ENCODE results near the gene COL5A2. TPM values are rescaled to one million over a fixed set of nuclear protein-coding genes. Genes with fewer than 3 reads are reported as not detected.
A peak's percentile ranks its signal among the peaks of the same experiment; 100 is the strongest.

Gene COL5A2
- total RNA-seq, 4 donors from 2014 or later: 34.7 to 60.4 (median 51.4) TPM

DNA sequence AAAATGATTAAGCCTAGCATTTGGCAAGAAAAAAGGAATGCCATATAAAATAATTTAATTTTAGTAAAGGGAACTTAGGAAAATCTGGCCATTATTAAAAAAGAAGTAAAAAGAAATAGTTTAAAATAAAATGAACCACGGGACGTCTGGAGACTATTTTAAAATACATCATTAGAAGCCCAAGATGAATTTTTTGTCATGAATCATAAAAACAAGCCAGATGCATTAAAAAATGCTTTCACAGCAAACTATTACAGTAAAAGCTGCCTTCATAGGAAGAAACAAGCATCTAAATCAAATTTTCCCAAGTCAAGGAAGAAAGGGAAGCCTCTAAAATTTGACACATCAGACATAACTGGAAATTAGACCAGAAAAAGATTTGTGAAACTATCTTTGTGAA is 33.0 kb downstream of the COL5A2 start:
- Histone ChIP-seq H3K4me3 (no peak overlapping the region), H3K27ac (peak overlapping the region in 1 of 4 donors; percentile 25), H3K27me3 (no peaks in the 10 kb centered on the region), H3K4me1 (peaks cover 0 to 55% (median 20%) of the 10 kb centered on the region in 4 donors), H3K9me3 (no peaks in the 10 kb centered on the region), H3K36me3 (no peaks in the 10 kb centered on the region)
- no peak for TF ChIP-seq EP300 (IDR thresholded peaks at IDR 0.05)
- TF ChIP-seq, protein P1, sequence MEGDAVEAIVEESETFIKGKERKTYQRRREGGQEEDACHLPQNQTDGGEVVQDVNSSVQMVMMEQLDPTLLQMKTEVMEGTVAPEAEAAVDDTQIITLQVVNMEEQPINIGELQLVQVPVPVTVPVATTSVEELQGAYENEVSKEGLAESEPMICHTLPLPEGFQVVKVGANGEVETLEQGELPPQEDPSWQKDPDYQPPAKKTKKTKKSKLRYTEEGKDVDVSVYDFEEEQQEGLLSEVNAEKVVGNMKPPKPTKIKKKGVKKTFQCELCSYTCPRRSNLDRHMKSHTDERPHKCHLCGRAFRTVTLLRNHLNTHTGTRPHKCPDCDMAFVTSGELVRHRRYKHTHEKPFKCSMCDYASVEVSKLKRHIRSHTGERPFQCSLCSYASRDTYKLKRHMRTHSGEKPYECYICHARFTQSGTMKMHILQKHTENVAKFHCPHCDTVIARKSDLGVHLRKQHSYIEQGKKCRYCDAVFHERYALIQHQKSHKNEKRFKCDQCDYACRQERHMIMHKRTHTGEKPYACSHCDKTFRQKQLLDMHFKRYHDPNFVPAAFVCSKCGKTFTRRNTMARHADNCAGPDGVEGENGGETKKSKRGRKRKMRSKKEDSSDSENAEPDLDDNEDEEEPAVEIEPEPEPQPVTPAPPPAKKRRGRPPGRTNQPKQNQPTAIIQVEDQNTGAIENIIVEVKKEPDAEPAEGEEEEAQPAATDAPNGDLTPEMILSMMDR (IDR thresholded peaks at IDR 0.05): no peak
- no peak for TF ChIP-seq POLR2A (IDR thresholded peaks at IDR 0.05)
- DNase-seq (ENCODE audit: low spot score in 2 of 2): no peak
- WGBS, 2 donors: 6 to 13% methylated on average over 2 of the region's 2 CpGs

DNA sequence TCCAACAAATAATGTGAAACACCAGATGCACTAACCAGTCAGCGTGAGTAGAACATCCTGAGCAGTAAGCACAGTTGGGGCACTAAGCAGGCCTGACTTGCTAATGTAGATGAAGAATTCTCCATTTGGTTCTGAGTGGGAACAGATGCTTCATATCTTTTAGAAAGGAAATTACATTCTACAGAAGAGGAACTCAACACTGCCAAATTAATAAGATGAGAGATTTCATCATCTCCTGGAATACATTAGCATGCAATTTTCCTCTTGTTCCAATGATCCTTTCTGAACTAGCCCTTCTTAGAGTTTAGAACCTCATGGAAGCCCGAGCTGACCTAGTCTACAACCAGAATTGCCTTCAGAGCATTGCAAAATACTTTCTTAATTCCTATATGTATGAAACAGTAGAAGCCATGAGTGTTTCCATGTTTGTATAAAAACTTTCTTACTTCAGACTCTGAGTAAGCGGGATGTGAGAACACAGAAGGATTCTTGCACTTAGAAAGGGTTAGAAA is 34.8 kb downstream of the COL5A2 start:
- Histone ChIP-seq H3K36me3 (no peaks in the 10 kb centered on the region), H3K9me3 (no peaks in the 10 kb centered on the region), H3K27ac (peak overlapping the region in 1 of 4 donors; percentile 10), H3K4me3 (no peak overlapping the region), H3K27me3 (no peaks in the 10 kb centered on the region), H3K4me1 (peaks cover 0 to 37% (median 13%) of the 10 kb centered on the region in 4 donors)
- TF ChIP-seq EP300 (IDR thresholded peaks at IDR 0.05) (no peak), POLR2A (IDR thresholded peaks at IDR 0.05) (no peak)
- TF ChIP-seq, protein P1 (IDR thresholded peaks at IDR 0.05): no peak
- WGBS, 2 donors: 87 to 89% methylated on average over 3 of the region's 3 CpGs
- DNase-seq (ENCODE audit: low spot score in 2 of 2): no peak

DNA sequence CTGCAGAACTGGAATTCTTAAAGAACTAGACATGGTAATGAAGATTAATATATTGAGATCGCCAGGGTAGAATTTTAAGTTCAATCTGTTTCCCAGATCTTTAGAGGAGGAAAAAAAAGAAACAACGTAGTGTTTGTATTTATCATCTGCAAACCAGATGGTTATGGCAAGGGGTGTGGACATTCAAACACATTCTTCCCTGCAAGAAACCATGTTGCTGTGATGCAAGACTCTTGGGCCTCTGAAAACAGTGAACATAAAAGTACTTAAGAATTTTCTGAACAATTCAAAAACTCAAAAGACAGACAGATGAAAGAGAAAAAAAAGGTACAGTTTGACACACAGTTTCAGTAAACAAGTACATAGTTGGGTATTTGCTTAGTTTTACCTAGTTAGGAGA is 35.6 kb downstream of the COL5A2 start:
- Histone ChIP-seq H3K27ac (peak overlapping the region in 2 of 4 donors; percentile 10 to 29), H3K9me3 (no peaks in the 10 kb centered on the region), H3K27me3 (no peaks in the 10 kb centered on the region), H3K4me3 (no peak overlapping the region), H3K36me3 (no peaks in the 10 kb centered on the region), H3K4me1 (peaks cover 0 to 30% (median 11%) of the 10 kb centered on the region in 4 donors)
- DNase-seq (ENCODE audit: low spot score in 2 of 2): no peak
- TF ChIP-seq, protein P1 (IDR thresholded peaks at IDR 0.05): no peak
- WGBS, 2 donors: 44 to 56% methylated on average over 2 of the region's 2 CpGs

DNA sequence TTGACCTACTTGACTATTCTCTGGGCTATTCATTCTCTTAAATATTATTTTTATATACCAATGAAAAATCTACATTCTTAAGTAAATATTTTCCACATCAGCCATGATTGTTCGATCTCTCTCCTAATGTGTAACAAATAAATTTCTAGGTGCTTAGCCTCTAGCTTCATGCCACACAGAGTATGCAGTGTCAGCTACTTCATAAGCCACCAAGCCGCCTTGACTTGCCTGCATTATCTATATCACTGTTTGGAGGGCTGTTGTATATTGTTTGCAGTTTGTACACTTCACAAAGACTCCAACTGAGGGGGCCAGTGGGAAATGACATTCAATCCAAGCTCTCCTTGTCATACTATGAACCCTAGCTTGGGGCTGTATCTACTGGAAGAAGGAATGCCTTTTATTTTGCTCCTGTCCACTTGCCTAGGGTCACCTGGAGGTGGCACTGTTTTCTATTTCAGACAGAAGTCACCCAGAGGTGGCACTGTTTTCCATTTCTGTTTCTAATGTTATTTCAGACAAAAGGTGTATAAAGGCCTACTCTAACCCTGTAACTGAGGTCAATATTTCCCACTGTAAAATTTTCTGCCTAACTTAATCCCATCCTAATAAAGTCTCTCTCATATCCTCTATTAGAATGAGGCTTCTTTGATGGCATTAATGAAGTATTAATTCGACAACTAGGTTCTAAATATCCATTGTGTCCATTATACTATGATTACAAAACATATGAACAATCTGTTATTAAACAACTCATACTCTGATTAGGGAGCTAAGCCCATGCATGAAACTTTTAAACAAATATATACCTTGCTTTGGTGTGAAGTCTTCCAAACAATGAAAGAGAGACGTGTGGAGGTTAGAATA is 36.4 kb downstream of the COL5A2 start:
- no peak for DNase-seq (ENCODE audit: low spot score in 2 of 2)
- no peaks in the 10 kb centered on the region for H3K36me3 ChIP-seq
- peaks cover 0 to 28% (median 10%) of the 10 kb centered on the region in 4 donors for H3K4me1 ChIP-seq
- TF ChIP-seq POLR2A (IDR thresholded peaks at IDR 0.05): no peak
- TF ChIP-seq, protein P1 (IDR thresholded peaks at IDR 0.05): peak; percentile 9 to 49 (median 43)
- no peaks in the 10 kb centered on the region for H3K27me3 ChIP-seq
- H3K27ac ChIP-seq: peak overlapping the region in 1 of 4 donors; percentile 10
- no peak overlapping the region for H3K4me3 ChIP-seq
- 90 to 92% methylated on average over 4 of the region's 4 CpGs for WGBS, 2 donors
- H3K9me3 ChIP-seq: no peaks in the 10 kb centered on the region

DNA sequence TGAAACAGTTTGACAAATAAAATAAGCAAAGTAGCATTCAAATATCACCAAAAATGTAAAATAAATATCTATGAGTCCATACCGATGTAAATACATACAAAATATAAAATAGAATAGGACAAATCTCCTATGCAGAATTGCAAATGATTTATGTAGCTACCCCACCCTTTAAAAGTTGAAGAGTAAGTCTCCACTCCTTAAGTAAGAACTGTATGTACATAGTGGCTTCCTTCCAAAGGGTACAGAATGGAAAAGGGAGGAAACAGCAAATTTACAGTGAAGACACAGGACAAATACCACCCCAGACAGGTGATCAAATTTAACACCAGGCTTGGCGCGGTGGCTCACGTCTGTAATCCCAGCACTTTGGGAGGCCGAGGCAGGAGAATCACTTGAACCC is 40.8 kb downstream of the COL5A2 start:
- TF ChIP-seq POLR2A (IDR thresholded peaks at IDR 0.05) (no peak), EP300 (IDR thresholded peaks at IDR 0.05) (no peak)
- TF ChIP-seq, protein P1 (IDR thresholded peaks at IDR 0.05): no peak
- DNase-seq (ENCODE audit: low spot score in 2 of 2): no peak
- Histone ChIP-seq H3K27me3 (no peaks in the 10 kb centered on the region), H3K4me3 (no peak overlapping the region), H3K36me3 (no peaks in the 10 kb centered on the region), H3K9me3 (no peaks in the 10 kb centered on the region), H3K27ac (no peak overlapping the region), H3K4me1 (peaks cover 0 to 30% (median 0%) of the 10 kb centered on the region in 4 donors)
- WGBS, 2 donors: 94 to 97% methylated on average over 5 of the region's 5 CpGs
